Measurements from ENCODE around the gene CHMP2B. TPM values are rescaled to one million over a fixed set of nuclear protein-coding genes. Genes with fewer than 3 reads are reported as not detected.

Gene CHMP2B
- total RNA-seq, 1 experiment from 2014 or later = 45.5 TPM

GRCh38 chr3:87219611-87220010 lies 7.5 kb upstream of the CHMP2B start:
- Mint-ChIP-seq H3K27me3 (ENCODE audit: insufficient read depth, unreplicated experiment) (no peaks in the 10 kb centered on the region), H3K4me1 (ENCODE audit: insufficient read depth, unreplicated experiment) (no peaks in the 10 kb centered on the region), H3K9me3 (ENCODE audit: unreplicated experiment) (peaks cover 7% of the 10 kb centered on the region), H3K36me3 (ENCODE audit: insufficient read depth, unreplicated experiment) (no peaks in the 10 kb centered on the region), H3K27ac (ENCODE audit: low read depth, unreplicated experiment) (no peak overlapping the region), H3K4me3 (ENCODE audit: unreplicated experiment) (no peak overlapping the region)
- DNase-seq (ENCODE audit: unreplicated experiment) = no peak
- ChIA-PET CTCF (no interaction called here), POLR2A (no interaction called here)
- intact Hi-C loops (cut with micrococcal nuclease) = loop anchor here (10.0 kb wide), 1 partner anchor 225 kb away; the partner anchor contains the start of gene VGLL3
- no peak for TF ChIP-seq CTCF (IDR thresholded peaks at IDR 0.05; ENCODE audit: unreplicated experiment)
- BruUV-seq (replicated peaks) = no TSS peak

- intact Hi-C loops (cut with micrococcal nuclease) = loop anchor here (10.0 kb wide), 1 partner anchor 231 kb away; the partner anchor contains the start of gene VGLL3
- peaks cover 5% of the 10 kb centered on the region for H3K36me3 Mint-ChIP-seq (ENCODE audit: insufficient read depth, unreplicated experiment)
- DNase-seq (ENCODE audit: unreplicated experiment) = no peak
- H3K4me1 Mint-ChIP-seq (ENCODE audit: insufficient read depth, unreplicated experiment) = peaks cover 17% of the 10 kb centered on the region
- TF ChIP-seq CTCF (IDR thresholded peaks at IDR 0.05; ENCODE audit: unreplicated experiment) = no peak
- no peak overlapping the region for H3K27ac Mint-ChIP-seq (ENCODE audit: low read depth, unreplicated experiment)
- CTCF ChIA-PET = interaction anchor here (0.5 to 1.2 kb wide), 8 partner anchors 10 to 606 kb away, joined by 3 to 5 read pairs (median 3); no protein-coding TSS in a partner anchor
- no peaks in the 10 kb centered on the region for H3K9me3 Mint-ChIP-seq (ENCODE audit: unreplicated experiment)
- BruUV-seq (replicated peaks) = no TSS peak
- POLR2A ChIA-PET = interaction anchor here (0.6 to 7.2 kb wide), 2 partner anchors 14 to 217 kb away, joined by 3 to 49 read pairs; no protein-coding TSS in a partner anchor
- no peaks in the 10 kb centered on the region for H3K27me3 Mint-ChIP-seq (ENCODE audit: insufficient read depth, unreplicated experiment)
- H3K4me3 Mint-ChIP-seq (ENCODE audit: unreplicated experiment) = peak overlapping the region; percentile 23
Measured at GRCh38 chr3:87225659-87226058, 1.4 kb upstream of the CHMP2B start.

GRCh38 chr3:87227835-87228144 lies 681 bp downstream of the CHMP2B start:
- intact Hi-C loops (cut with micrococcal nuclease) = loop anchor here (1.0 to 10.0 kb wide), 2 partner anchors 21 to 233 kb away; partner anchors contain the start of gene VGLL3
- Mint-ChIP-seq H3K36me3 (ENCODE audit: insufficient read depth, unreplicated experiment) (peaks cover 5% of the 10 kb centered on the region), H3K9me3 (ENCODE audit: unreplicated experiment) (no peaks in the 10 kb centered on the region), H3K4me3 (ENCODE audit: unreplicated experiment) (peak overlapping the region; percentile 97), H3K4me1 (ENCODE audit: insufficient read depth, unreplicated experiment) (peaks cover 29% of the 10 kb centered on the region), H3K27ac (ENCODE audit: low read depth, unreplicated experiment) (peak overlapping the region; percentile 99), H3K27me3 (ENCODE audit: insufficient read depth, unreplicated experiment) (no peaks in the 10 kb centered on the region)
- no peak for DNase-seq (ENCODE audit: unreplicated experiment)
- TF ChIP-seq CTCF (IDR thresholded peaks at IDR 0.05; ENCODE audit: unreplicated experiment) = no peak
- CTCF ChIA-PET = interaction anchor here (0.7 to 1.2 kb wide), 2 partner anchors 32 to 211 kb away, joined by 3 to 6 read pairs; no protein-coding TSS in a partner anchor
- POLR2A ChIA-PET = interaction anchor here (0.5 to 7.2 kb wide), 17 partner anchors 16 to 1692 kb away, joined by 3 to 49 read pairs (median 3); partner anchors contain the start of genes C3orf38 and VGLL3
- no TSS peak for BruUV-seq (replicated peaks)

GRCh38 chr3:87228316-87228715 lies 1.2 kb downstream of the CHMP2B start:
- POLR2A ChIA-PET = interaction anchor here (0.5 to 2.6 kb wide), 12 partner anchors 22 to 1693 kb away, joined by 3 to 18 read pairs (median 3); partner anchors contain the start of genes C3orf38 and VGLL3
- Mint-ChIP-seq H3K36me3 (ENCODE audit: insufficient read depth, unreplicated experiment) (peaks cover 5% of the 10 kb centered on the region), H3K9me3 (ENCODE audit: unreplicated experiment) (no peaks in the 10 kb centered on the region), H3K4me3 (ENCODE audit: unreplicated experiment) (peak overlapping the region; percentile 97), H3K27ac (ENCODE audit: low read depth, unreplicated experiment) (peak overlapping the region; percentile 99), H3K4me1 (ENCODE audit: insufficient read depth, unreplicated experiment) (peaks cover 29% of the 10 kb centered on the region), H3K27me3 (ENCODE audit: insufficient read depth, unreplicated experiment) (no peaks in the 10 kb centered on the region)
- DNase-seq (ENCODE audit: unreplicated experiment) = peak; percentile 41
- CTCF ChIA-PET = interaction anchor here (0.6 to 1.2 kb wide), 4 partner anchors 31 to 1178 kb away, joined by 3 to 6 read pairs (median 3); no protein-coding TSS in a partner anchor
- BruUV-seq (replicated peaks) = TSS peak; percentile 35
- intact Hi-C loops (cut with micrococcal nuclease) = loop anchor here (10.0 kb wide), 1 partner anchor 234 kb away; the partner anchor contains the start of gene VGLL3
- no peak for TF ChIP-seq CTCF (IDR thresholded peaks at IDR 0.05; ENCODE audit: unreplicated experiment)
